ENCODE measurements around the gene TJP3.

Gene TJP3

GRCh38 chr19:3785938-3786824 lies 78.0 kb downstream of the TJP3 start, which contains the start of gene MATK:
Gene MATK, minus strand, starts transcription at chr19:3786381. Its CDS starts 1,246 bp downstream, at chr19:3785135.
- no peak for DNase-seq

DNA sequence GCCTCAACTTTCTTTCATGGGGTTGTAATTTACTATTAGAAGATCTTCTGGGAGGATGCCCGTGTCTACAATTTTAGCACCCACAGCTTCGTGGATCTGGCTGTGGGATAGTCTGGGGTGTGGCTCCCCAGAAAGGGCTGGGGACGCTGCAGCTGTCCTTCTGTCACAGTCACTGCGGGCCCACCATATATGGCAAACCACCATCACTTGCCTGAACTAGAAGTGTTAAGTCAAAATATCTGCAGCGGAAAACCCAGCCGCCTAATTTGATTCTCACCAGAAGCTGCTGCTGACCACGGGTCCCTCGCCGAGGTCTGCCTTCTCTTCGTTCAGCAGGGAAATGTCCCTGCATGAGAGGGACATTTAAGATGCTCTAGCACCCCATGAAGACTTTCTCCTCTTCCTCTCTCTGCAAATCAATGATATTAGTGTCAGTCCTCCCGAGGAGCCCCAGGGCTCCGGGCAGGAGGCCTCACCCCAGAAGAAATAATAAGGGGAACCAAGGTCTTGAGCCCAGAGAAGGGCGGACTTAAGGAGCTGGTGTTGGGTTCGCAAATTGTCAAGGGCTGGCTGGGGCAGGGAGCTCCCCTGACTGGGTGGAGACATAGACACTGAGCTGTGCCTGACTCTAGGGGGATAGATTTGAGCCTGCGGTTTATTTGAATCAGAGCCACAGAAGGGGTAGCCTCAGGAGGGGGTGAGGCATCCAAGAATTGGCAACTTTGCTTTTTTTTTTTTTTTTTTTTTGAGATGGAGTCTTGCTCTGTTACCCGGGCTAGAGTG lies 81.0 kb downstream of the TJP3 start:
- no peak for DNase-seq

DNA sequence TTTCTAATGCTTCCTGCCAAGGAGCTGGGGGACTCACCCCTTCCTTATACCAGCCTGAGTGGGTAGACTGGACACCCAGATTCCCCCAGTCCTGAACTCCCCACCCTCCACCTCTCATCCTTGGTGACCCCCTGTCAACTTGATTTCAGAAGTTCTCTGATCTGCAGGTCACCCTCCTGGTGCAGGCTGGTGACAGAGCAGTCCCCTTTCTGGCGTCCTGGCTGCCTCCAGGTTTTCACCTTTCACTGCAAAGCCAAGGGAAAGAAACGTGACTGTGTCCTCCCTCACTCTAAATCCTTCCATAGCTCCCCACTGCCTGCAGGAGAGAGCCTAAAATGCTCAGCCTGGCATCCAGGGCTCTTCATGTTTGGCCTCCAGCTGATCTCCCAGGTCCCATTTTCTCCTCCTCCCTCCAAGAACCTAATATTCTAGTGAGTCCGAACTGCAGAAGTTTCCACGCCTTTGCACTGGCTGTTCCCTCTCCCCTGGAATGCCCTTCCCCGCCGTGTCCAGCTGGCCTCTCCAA lies 82.1 kb downstream of the TJP3 start:
- DNase-seq, result no peak

GRCh38 chr19:3790941-3791340 lies 82.8 kb downstream of the TJP3 start:
- no peak for DNase-seq

DNA sequence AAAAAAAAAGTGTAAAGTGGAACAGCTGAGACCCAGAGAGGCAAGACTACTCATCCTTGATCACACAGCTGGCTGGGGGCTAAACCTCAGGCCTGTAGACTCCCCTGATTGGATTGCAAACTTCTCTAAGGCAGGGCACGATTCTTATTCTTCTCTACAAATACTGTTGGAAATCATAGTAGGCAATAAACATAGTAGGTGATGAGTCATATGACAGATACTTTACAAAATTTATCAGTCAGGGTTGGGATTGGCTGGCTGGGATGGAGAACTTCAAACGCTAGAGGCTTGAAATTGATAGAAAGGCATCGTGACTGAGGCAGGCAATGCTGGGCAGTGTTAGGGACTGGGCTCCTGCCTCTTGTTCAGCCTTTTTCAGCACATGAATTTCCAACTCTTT lies 83.9 kb downstream of the TJP3 start:
- DNase-seq, result no peak

GRCh38 chr19:3793799-3794198 lies 85.6 kb downstream of the TJP3 start:
- DNase-seq, result no peak

DNA sequence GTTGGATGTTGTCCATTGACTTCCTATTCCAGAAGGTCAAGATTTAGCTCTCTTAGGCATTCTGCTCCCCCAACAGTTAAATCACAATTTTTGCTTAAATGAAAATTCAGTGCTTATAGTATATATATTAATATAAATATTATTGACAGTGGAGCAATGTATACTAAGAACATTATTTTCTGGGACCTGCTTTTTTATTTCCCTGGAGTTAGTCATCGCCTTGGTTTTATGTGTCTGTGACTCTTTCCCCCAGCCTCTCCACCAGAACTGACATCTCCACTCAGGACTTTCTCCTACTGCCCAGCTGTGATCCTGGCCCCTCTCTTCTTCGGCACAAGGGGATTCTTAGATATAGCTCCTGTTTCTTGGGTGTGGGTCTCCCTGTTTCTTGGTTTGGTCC lies 88.2 kb downstream of the TJP3 start:
- DNase-seq, result no peak

- no peak for DNase-seq
Measured at GRCh38 chr19:3798137-3798536, 90.0 kb downstream of the TJP3 start.

Data from NCI-H2081 treated with DMSO at 0.1 percent for 48 hours (cell line).